Measurements from ENCODE around the gene SASH1. TPM values are rescaled to one million over a fixed set of nuclear protein-coding genes. Genes with fewer than 3 reads are reported as not detected.

The SASH1 gene
- total and polyA plus RNA-seq, 2 of the 8 experiments (the other 6 are each of a cell fraction or from before 2014, with no cell fraction given), result 6.0 to 20.2 TPM

DNA sequence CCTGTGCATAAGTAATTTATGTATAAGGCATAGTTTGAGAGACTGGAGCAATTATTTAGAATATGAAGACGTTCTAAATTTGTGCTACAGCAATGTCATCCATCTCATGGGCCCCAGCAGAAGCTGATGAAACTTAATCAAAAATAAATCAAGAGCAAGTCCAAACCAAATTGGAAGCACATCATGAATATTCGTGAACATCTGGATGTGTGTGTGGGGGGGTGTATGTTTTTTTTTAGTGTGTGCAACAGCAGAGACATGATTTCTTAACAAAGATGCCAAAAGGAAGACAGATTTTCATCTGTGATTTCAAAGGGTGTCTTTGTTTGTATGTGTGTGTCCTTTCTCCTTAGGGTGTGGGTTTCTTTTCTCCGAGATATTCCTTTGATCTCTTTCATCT lies 58.9 kb downstream of the SASH1 start:
- Histone ChIP-seq H2BK12ac (ENCODE audit: low read depth, low read length) (no peak overlapping the region), H3K23me2 (ENCODE audit: low read depth, low read length) (no peaks in the 10 kb centered on the region), H3K27me3 (replicated peaks in 1 of 4; ENCODE audit: control insufficient read depth in 3 of 4, extremely low read depth in 1 of 4, insufficient read depth in 3 of 4, low read length in 3 of 4) (no peaks in the 10 kb centered on the region), H2BK20ac (ENCODE audit: low read length) (no peak overlapping the region), H3K79me1 (ENCODE audit: low read depth, low read length) (peaks cover 2% of the 10 kb centered on the region; the same call in 1 of the 2 replicates), H4K5ac (ENCODE audit: insufficient read length, low read depth, low read length) (no peak overlapping the region), H3K9me3 (ENCODE audit: insufficient read depth in 2 of 2, low read depth in 1 of 2, low read length in 1 of 2) (no peaks in the 10 kb centered on the region), H3K4me3 (ENCODE audit: extremely low read depth in 1 of 4, insufficient read depth in 2 of 4, low read depth in 3 of 4, low read length in 4 of 4) (no peak overlapping the region), H3K23ac (ENCODE audit: insufficient read length) (no peak overlapping the region), H3K27ac (ENCODE audit: low read depth, low read length) (no peak overlapping the region), H3K4me1 (replicated peaks in 1 of 4; ENCODE audit: control insufficient read depth in 3 of 4, insufficient read depth in 4 of 4, low read length in 3 of 4) (peaks cover 2 to 12% (median 4%) of the 10 kb centered on the region in 4 experiments; a peak in 5 of 7 replicates), H3K4ac (replicated peaks; ENCODE audit: insufficient read length, low read depth, low read length) (no peak overlapping the region), H2BK15ac (ENCODE audit: low read length) (no peak overlapping the region), H3K14ac (ENCODE audit: insufficient read length) (no peak overlapping the region), H4K91ac (replicated peaks; ENCODE audit: insufficient read length, low read length) (no peak overlapping the region), H3K9ac (replicated peaks in 1 of 4; ENCODE audit: extremely low read depth in 1 of 4, low read depth in 3 of 4, low read length in 3 of 4) (no peak overlapping the region), H2AFZ (ENCODE audit: low read length) (no peak overlapping the region), H3K18ac (ENCODE audit: extremely low read depth, low read length) (no peak overlapping the region), H2BK5ac (ENCODE audit: low read depth, low read length) (no peak overlapping the region), H3K4me2 (ENCODE audit: insufficient read depth in 1 of 2, low read depth in 2 of 2, low read length in 2 of 2) (no peak overlapping the region), H4K8ac (ENCODE audit: extremely low read depth, insufficient read depth, low read length) (no peak overlapping the region), H3K56ac (replicated peaks; ENCODE audit: insufficient read length, low read depth, low read length) (no peak overlapping the region), H2AK5ac (ENCODE audit: low read depth, low read length) (no peak overlapping the region), H2BK120ac (replicated peaks; ENCODE audit: low read depth, low read length) (no peak overlapping the region), H3K36me3 (ENCODE audit: control insufficient read depth in 2 of 4, insufficient read depth in 4 of 4, low read length in 3 of 4) (no peaks in the 10 kb centered on the region), H3K79me2 (ENCODE audit: control insufficient read depth in 1 of 2, insufficient read depth in 2 of 2, low read length in 2 of 2) (peaks cover 0 to 12% of the 10 kb centered on the region in 2 experiments; a peak in 1 of 4 replicates), H4K20me1 (replicated peaks in 1 of 2; ENCODE audit: control insufficient read depth in 1 of 2, insufficient read depth in 2 of 2, low read length in 2 of 2) (peaks cover 3 to 4% of the 10 kb centered on the region in 2 experiments)
- no peak for TF ChIP-seq SRF (IDR thresholded peaks at IDR 0.05; ENCODE audit: low read depth, low read length)
- no peak for TF ChIP-seq ZNF274 (IDR thresholded peaks at IDR 0.05; ENCODE audit: borderline replicate concordance, extremely low read depth, low read length)
- no peak for TF ChIP-seq SP4 (IDR thresholded peaks at IDR 0.05; ENCODE audit: low read length)
- TF ChIP-seq, protein P1, sequence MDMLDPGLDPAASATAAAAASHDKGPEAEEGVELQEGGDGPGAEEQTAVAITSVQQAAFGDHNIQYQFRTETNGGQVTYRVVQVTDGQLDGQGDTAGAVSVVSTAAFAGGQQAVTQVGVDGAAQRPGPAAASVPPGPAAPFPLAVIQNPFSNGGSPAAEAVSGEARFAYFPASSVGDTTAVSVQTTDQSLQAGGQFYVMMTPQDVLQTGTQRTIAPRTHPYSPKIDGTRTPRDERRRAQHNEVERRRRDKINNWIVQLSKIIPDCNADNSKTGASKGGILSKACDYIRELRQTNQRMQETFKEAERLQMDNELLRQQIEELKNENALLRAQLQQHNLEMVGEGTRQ (IDR thresholded peaks at IDR 0.05; ENCODE audit: low read length), result no peak
- ChIA-PET CTCF (ENCODE audit: partially characterized antibody) (interaction anchor here (0.6 to 1.4 kb wide), 3 partner anchors 41 to 64 kb away, joined by 3 to 5 read pairs (median 4); no protein-coding TSS in a partner anchor), POLR2A (ENCODE audit: partially characterized antibody) (no interaction called here)
- no peak for DNase-seq (ENCODE audit: low read depth in 1 of 2, low spot score in 2 of 2)
- FAIRE-seq, result no peak
- WGBS, 2 experiments (ENCODE audit: extremely low coverage in 1 of 2, insufficient coverage in 1 of 2, insufficient read length in 1 of 2, insufficient replicate concordance in 2 of 2, low coverage in 1 of 2, low lambda C conversion rate in 2 of 2, missing lambda C conversion rate in 1 of 2), result 73% methylated on average over 3 of the region's 3 CpGs; no CpG with 5 or more reads in 1 of the 2 experiments

All from H1 (cell line).